HL-60/S4 (cell line): Measurements from ENCODE around the gene LYPD8.
"Not testable (repeated sequence)": the region's sequence is repeated elsewhere in the genome, so short reads cannot be mapped to it uniquely, and the experiment has no call there.

Experiments
- in situ Hi-C: fragments of 300-500 bp; cut with MboI; formaldehyde crosslinking; loops from 2 replicates; pipeline ENCODE4 v1.14.3; 2022; ENCODE audit warnings: low sequenced_read_pairs

LYPD8 gene, protein sequence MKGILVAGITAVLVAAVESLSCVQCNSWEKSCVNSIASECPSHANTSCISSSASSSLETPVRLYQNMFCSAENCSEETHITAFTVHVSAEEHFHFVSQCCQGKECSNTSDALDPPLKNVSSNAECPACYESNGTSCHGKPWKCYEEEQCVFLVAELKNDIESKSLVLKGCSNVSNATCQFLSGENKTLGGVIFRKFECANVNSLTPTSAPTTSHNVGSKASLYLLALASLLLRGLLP

DNA sequence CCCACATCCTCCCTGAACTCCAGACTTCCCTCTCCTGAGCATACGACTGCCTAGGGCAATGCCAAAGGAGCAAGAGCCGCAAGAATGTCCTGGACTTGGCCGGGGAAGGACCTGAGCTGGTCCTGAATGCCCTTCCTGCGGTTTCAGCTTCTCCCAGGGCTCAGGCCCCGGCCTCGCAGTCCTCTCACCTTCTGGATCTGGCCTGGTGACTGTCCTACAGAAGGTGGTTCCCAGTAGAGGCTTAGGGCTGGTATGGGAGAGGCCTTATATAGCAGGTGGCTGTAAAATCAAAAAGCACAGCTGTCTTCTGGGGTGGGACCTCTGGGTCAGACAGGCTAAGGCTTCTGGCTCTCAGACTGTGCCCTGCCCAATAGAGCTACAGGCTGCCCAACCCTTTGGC, at the start of gene LYPD8:
Gene LYPD8, minus strand, starts transcription at position 243 of the 400 bp plus-strand sequence. CDS start 4,678 bp downstream, outside the sequence.
- in situ Hi-C loops = no loop called here

DNA sequence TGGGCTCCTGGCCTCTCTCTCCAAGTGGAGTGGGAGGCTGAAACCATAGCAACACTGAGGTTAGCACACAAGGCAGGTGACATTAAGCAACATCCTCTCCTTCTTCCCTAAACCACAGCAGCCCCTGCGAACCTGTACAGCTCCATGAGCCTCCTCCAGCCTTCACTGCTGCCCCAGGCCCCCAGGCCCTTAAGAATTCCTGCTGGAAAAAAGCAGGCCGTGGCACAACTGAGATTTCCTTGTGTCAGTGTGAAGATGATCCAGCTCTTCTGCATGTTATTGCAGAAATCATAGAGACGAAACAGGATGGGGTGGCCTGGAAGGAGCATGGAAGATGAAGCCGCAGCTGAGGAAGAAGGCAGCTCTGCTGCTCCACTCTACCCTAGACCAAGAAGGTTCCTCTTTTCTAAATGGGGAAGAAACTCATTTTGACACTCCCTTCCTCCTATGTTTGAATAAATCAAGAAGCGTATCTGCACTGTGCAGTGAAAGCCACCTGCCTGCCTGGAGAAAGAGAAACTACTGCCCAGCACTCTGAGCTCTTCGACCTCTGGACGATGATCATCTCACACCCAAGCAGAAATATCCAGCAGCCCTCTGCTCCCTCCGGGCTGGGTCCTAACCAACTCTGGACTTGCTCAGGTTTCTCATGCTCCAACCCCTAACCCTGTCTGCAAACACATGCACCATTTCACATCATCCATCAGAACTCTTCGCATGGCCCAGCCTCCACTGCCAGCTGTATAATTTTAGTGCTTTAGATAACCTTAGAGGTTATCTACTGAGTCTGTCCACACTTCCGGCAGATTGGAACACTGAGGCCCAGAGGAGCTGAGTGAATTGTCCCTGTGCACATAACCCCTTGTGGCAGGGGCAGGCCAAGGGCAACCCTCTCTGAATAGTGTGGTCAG, 49.5 kb upstream of the LYPD8 start:
- in situ Hi-C loops = no loop called here

DNA sequence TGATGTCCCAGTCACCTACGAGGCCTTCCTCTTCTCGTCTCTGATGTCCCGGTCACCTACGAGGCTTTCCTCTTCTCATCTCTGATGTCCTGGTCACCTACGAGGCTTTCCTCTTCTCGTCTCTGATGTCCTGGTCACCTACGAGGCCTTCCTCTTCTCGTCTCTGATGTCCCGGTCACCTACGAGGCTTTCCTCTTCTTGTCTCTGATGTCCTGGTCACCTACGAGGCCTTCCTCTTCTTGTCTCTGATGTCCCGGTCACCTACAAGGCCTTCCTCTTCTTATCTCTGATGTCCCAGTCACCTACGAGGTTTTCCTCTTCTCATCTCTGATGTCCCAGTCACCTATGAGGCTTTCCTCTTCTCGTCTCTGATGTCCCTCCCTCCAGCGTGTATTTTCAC, 47.9 kb upstream of the LYPD8 start:
- in situ Hi-C loops = not testable (repeated sequence)

DNA sequence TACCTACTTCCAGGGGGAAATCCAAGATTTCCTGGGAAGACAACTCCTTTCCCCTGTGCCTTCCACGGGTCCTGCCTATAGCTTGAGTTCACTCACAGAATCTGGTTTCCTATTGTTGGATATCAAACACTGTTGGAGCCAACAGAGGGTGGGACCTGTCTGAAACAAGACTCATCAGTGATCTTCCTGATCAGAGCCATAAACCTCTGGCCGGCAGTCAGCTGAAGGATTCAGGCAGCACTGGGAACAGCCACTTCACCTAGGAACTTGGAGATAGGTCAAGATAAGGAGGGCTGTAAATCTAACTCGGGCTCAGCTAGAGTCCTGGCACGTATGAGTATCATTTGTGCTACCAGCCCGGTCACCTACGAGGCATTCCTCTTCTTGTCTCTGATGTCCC, 46.9 kb upstream of the LYPD8 start:
- in situ Hi-C loops = no loop called here

DNA sequence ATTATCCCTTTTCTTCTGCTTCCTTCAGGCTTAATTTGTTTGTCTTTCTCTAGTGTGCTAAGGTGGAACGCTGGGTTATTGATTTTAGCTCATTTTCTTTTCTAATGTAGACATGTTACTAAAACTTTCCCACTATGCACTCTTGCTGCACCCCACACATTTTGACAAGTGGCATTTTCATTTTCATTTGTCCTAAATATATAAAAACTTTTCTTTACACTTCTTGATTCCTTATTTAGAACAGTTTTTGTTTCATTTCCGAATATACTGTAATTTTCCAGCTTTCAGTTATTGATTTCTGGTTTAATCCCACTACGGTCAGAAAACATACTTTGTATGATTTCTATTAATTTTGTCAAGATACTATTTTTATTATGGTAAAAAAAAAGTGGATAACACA, 44.9 kb upstream of the LYPD8 start:
- in situ Hi-C loops = no loop called here

DNA sequence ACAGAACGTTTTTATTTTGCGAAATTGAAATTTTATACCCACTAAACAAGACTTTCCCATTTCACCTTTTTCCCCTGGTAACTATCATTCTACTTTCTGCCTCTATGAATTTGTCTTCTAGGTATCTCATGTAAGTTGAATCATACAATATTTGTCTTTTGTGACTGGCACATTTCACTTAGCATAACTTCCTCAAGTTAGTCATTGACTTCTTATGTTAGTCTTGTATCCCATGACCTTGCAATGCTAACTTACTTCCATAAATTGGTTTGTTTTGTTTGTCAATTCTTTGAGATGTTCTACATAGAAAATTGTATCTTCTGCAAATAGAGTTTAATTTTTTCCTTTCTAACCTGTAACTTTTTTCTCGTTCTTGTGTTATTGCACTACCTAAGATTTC, 43.2 kb upstream of the LYPD8 start:
- in situ Hi-C loops = no loop called here

DNA sequence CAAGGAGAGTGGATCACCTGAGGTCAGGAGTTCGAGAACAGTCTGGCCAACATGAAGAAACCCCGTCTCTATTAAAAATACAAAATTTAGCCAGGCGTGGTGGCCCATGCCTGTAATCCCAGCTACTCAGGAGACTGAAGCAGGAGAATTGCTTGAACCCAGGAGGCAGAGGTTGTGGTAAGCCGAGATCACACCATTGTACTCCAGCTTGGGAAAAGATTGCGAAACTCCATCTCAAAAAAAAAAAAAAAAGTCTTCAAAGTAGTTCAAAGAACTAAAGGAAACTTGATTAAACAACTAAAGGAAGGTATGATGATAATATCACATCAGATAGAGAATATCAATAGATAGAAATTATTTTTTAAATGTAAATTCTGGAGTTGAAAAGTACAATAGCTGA, 39.1 kb upstream of the LYPD8 start:
- in situ Hi-C loops = not testable (repeated sequence)

DNA sequence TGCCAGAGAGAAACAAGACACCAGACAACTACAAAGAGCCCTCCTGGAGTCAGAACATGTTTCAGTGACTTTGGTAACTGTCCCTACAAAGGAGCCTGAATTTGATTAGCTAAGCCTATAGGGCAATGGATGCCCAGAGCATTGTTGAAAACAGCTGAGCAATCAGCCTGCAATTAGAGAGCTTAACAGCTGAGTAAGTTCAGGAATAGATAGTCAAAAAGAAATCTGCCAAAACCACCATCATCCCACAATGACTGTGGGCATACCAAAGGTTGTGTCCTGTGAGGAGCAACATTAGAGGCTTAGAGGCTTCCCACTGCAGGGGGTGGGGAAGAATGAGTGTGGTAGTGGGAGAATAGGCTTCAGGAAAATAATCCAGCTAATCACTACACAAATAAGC, 38.0 kb upstream of the LYPD8 start:
- in situ Hi-C loops = no loop called here

DNA sequence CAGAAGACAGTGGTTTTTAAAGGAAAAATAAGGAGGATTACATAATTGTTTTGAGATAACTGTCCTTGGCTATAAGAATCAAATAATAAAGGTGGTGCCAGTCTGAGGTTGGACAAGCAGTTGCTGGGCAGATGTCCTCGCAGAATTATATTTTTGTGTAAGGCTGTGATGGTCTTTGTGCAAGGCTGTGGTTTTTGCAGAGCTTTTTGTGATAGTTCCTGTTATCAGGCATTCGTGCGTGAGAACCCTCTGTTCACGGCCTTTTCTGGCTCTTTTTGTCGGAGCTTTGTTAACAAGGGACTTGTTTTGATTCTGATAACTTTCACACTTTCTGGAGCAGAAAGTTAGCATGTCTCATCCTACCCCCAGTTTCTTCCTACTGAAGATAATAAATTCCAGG, 36.8 kb upstream of the LYPD8 start:
- in situ Hi-C loops = no loop called here

DNA sequence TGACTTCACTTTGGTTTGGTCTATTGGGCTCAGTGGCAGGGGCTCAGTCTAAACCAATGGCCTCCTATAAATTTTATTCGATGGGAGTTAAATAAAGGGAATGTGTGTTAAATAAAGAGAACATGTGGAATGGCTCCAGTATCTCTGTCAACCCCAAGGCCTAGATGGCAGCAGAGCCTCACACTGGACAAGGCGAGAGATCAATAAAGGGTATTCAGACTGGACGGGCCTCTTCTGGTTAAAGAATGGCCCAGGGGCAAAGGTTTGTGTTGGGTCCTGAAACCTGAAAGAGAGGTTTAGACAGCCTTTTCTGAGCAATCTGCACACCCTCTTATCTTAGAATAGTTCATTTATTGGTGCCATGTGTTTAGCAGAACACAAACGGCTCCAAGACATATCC, 35.5 kb upstream of the LYPD8 start:
- in situ Hi-C loops = no loop called here

DNA sequence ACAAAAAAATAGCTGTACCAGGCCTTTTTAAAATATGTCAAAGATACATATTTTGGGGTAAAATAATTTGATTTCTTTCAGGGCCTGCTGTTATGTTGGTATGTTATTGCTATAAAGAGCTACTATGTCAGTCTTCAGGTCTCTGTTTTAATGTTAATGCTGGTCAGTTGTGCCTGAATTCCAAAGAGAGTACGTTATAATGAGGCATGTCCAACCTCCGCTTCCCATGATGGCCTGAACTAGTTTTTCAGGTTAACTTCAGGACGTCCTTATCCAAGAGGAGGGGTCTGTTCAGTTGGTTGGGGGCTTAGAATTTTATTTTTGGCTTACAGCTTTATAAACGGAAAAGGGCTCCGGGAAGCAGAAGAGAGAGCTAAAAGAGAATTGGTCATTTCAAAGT, 34.9 kb upstream of the LYPD8 start:
- in situ Hi-C loops = no loop called here

DNA sequence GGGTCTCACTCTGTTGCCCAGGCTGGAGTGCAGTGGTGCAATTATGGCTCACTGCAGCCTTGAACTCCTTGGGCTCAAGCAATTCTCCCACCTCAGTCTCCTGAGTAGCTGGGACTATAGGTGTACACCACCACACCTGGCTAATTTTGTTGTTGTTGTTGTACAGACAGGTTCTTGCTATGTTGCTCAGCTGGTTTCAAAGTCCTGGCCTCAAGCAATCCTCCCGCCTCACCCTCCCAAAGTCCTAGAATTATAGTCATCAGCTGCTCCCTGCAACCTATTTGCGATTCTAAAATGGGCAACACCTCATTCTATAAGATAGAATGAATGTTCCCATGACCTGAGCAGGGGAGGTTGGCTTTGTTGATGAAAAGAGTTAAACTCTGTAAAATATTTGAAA, 33.8 kb upstream of the LYPD8 start:
- in situ Hi-C loops = not testable (repeated sequence)

DNA sequence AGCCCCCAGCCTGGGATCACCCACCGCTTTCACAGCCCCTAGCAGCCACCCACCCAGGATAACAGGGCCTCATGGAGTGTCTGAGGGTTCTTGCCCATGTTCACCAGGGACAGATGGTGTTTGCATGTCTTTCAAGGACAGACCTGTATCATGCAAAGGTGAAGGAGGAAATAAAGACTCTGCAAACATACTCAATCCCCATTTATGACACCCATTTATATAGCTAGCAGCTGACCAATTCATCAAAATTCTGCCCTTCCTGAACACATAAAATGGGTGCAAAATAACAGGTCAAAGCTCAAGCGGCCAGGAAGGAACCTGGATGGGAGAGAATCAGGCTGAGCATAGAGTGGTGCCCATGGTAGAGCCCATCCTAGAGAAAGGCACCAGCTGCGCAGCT, 32.8 kb upstream of the LYPD8 start:
- in situ Hi-C loops = no loop called here

DNA sequence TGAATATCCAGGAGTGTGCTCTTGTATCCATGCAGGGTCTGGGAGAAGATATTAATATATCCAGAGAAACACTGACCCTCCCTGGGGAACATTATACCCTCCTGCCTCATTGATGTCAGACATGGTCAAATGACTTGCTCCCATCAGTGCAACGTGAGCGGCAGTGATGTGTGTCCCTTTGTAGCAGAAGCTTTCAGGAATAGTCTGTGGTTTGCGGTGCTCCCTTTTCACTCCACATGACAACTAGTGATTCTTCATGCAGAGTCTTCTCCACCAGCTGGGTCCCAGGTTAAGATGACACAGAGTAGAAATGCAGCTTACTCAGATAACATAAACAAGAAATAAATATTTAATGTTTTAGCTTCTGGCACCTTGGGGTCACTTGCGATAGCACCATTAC, 31.9 kb upstream of the LYPD8 start:
- in situ Hi-C loops = no loop called here

DNA sequence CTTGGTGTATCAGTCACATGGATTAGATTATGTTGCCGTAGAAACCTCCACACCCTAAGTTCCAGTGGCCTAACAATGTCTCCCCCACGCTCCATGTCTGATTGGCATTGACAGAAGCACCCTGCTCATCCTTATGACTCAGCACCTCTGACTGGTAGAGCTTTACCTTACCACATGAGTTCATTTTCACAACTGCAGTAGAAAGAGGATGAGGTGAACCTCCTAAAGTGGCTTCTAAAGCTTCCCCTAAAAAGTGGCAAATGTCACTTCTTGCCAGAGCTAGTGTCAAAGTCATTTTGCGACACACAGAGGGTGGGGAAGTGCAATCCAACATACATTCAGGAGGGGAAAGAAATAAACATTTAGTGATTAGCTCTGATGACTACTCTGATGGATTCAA, 30.6 kb upstream of the LYPD8 start:
- in situ Hi-C loops = no loop called here

DNA sequence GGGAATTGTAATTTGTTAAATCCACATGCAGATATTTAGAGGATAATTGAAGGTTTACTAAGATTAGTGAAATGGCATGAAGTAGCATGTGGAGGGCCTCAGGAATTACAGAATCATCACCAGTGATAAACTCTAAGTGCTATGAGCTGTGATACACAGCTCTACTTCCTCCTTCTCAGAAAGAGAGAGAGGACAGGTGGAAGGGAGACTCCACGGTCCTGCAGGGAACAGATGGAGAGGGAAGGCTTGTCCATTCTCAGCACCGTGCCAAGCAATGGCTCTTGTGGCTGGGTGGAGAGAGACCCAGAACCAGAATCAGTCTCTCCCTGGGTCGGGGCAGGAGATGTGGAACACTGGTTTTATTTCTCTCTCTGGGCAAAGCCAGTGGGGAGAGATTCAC, 27.8 kb upstream of the LYPD8 start:
- in situ Hi-C loops = no loop called here

DNA sequence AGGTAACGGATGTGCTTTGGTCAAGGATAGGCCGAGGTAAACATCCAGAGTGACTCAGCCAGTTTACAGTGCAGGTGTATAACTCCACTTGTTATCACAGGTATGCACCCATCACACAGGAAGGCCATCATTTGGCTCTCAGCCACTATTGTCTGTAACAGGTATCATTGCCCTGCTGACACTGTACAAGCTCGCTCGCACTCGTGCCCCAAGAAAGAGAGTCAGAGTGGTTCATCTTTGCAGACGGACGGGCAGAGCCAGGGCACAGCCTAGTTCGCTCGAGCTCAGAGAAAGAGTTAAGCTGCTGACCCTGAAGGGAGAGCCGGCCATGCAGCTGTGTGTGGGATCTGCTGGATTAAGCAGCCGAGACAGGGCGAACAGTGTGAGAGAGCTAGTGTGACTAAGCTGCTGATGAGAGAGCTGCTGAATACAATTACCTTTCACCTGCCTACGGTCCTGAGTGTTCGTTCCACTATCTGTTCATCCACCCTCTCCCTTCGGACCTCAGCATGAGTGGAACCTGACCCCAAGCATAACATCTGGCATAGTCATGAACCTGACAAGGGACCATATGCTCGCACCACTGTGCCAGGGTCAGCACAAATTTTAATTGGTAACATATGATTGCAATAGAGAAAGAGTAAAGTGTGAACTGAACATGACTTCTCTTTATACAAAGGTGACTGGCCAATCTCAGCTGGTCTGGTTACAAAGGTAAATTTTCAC, 27.0 kb upstream of the LYPD8 start:
- in situ Hi-C loops = no loop called here

DNA sequence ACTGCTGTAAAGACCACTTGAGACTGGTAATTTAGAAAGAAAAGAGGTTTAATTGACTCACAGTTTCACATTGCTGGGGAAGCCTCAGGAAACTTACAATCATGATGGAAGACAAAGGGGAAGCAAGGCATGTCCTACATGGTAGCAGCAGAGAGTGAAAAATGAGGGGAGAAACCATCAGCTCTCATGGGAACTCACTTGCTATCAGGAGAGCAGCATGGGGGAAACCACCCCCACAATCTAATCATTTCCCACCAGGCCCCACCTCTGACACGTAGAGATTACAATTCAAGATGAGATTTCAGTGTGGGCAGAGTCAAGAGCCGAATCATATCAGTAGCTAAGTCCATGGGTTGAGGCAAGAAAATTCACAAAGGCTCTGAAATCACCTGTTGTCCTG, 23.8 kb upstream of the LYPD8 start:
- in situ Hi-C loops = no loop called here

DNA sequence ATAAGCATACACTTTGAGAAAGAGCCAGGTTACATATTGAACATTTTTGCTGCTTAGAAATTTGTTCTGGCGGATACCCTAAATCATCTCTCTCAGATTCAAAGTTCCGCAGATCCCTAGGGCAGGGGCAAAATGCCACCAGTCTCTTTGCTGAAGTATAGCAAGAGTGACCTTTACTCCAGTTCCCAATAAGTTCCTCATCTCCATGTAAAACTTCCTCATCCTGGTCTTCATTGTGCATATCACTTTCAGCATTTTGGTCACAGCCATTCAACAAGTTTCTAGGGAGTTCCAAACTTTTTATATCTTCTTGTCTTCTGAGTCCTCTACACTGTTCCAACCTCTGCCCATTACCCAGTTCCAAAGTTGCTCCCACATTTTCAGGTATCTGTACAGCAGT, 23.3 kb upstream of the LYPD8 start:
- in situ Hi-C loops = no loop called here

DNA sequence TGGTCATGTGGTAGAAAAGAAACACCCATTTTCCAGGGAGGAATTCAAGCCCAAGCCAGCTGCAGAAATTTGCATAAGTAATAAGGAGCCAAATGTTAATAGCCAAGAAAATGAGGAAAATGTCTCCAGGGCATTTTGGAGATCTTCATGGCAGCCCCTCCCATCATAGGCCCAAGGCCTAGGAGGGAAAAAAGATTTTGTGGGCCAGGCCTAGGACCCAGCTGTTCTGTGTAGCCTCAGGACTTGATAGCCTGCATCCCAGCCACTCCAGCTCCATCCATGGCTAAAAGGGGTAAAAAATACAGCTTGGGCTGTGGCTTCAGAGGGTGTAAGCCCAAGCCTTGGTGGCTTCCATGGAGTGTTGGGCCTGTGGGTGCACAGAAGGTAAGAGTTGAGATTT, 21.4 kb upstream of the LYPD8 start:
- in situ Hi-C loops = no loop called here

DNA sequence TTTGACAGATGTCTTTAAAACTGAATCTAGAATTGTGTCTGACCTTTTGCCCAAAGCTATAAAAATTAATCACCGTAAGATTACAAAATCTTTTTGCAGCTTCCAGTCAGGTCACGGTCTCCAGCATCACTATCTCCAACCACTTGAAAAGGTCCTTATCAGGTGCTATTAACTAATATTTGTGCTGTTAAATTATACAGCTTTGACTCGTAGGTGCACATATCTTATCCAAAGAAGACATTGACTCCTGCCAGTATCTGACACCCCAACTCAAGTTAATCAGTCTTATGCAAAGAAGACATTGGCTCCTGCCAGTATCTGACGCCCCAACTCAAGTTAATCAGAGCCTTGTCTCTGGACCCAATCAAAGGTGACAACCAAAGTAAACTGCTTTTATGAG, 19.9 kb upstream of the LYPD8 start:
- in situ Hi-C loops = no loop called here

DNA sequence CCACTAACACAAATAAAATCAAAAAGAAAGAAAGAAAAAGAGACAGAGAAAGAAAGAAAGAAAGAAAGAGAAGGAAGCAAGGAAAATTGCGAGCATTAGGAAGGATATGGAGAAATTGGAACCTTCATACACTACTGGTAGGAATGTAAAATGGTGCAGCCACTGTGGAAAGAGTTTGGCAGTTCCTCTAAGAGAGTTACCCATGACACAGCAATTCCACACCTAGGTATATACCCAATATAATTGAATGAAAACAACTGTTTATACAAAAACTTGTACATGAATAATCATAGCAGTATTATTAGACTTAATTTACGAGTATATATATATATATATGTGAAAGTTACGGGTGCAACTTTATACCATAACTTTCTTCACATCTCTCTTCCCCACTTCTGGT, 4.1 kb upstream of the LYPD8 start:
- in situ Hi-C loops = no loop called here
